ENCODE measurements around the gene OSTM1. TPM values are rescaled to one million over a fixed set of nuclear protein-coding genes. Genes with fewer than 3 reads are reported as not detected.
A peak's percentile ranks its signal among the peaks of the same experiment; 100 is the strongest.

Gene OSTM1
- total RNA-seq, 1 experiment from 2014 or later: 19.7 TPM

- no peaks in the 10 kb centered on the region for H3K36me3 ChIP-seq (ENCODE audit: insufficient read depth, low read length, poor library complexity, severe bottlenecking)
- H3K27ac ChIP-seq (ENCODE audit: low read depth, low read length, poor library complexity, severe bottlenecking): no peak overlapping the region
- no peaks in the 10 kb centered on the region for H3K27me3 ChIP-seq (replicated peaks; ENCODE audit: insufficient read depth, low read depth, low read length, poor library complexity)
- TF ChIP-seq EZH2 (IDR thresholded peaks at IDR 0.05; ENCODE audit: borderline replicate concordance, low read depth, low read length, poor library complexity, severe bottlenecking): no peak
- TF ChIP-seq CTCF (conservative IDR thresholded peaks at IDR 0.05; ENCODE audit: low read depth, low read length): no peak
- CTCF ChIA-PET: no interaction called here
- POLR2A ChIA-PET (ENCODE audit: low non-redundant PET): no interaction called here
- H3K4me1 ChIP-seq (ENCODE audit: insufficient read depth, low read length, poor library complexity, severe bottlenecking): no peaks in the 10 kb centered on the region
- H3K9me3 ChIP-seq (ENCODE audit: low read depth, low read length, poor library complexity, severe bottlenecking): no peaks in the 10 kb centered on the region
- BruUV-seq (replicated peaks): no TSS peak
- intact Hi-C loops (cut with micrococcal nuclease; ENCODE audit: unreplicated experiment): no loop called here
- no peak overlapping the region for H3K4me3 ChIP-seq (ENCODE audit: low read depth, low read length, poor library complexity, severe bottlenecking)
- no peak for DNase-seq (ENCODE audit: low spot score)
Observed at GRCh38 chr6:108082539-108082938, 8.0 kb upstream of the OSTM1 start.

DNA sequence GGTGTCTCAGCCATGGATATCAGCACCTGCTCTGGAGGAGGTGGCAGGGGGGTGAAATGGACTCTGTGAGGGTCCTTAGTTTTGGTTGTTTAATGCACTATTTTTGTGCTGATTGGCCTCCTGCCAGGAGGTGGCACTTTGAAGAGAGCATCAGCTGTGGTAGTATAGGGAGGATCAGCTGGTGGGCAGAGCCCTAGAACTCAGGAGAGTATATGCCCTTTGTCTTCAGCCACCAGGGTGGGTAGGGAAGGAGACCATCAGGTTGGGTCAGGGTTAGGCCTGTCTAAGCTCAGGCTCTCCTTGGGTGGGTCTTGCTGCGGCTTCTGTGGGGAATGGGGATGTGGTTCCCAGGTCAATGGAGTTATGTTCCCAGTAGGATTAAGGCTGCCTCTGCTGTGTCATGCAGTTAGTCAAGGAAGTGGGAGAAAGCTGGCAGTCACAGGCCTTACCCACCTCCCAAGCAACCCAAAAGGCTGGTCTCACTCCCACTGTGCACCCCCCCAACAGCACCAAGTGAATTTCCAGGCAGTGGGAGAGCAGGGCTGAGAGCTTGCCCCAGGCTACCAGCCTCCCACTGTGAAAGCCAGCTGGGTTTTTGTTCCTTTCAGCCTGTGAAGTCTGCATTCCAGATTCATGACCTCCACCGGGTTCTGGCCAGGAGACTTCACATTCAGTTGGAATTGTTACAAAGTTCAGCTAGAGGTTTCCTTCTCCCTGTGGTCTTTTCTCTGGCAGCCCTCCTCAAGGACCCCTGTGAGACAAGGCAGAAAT is 5.7 kb upstream of the OSTM1 start:
- Histone ChIP-seq H3K27ac (ENCODE audit: low read depth, low read length, poor library complexity, severe bottlenecking) (no peak overlapping the region), H3K4me1 (ENCODE audit: insufficient read depth, low read length, poor library complexity, severe bottlenecking) (no peaks in the 10 kb centered on the region), H3K9me3 (ENCODE audit: low read depth, low read length, poor library complexity, severe bottlenecking) (no peaks in the 10 kb centered on the region), H3K27me3 (replicated peaks; ENCODE audit: insufficient read depth, low read depth, low read length, poor library complexity) (no peaks in the 10 kb centered on the region), H3K36me3 (ENCODE audit: insufficient read depth, low read length, poor library complexity, severe bottlenecking) (no peaks in the 10 kb centered on the region), H3K4me3 (ENCODE audit: low read depth, low read length, poor library complexity, severe bottlenecking) (no peak overlapping the region)
- no TSS peak for BruUV-seq (replicated peaks)
- TF ChIP-seq EZH2 (IDR thresholded peaks at IDR 0.05; ENCODE audit: borderline replicate concordance, low read depth, low read length, poor library complexity, severe bottlenecking) (no peak), CTCF (conservative IDR thresholded peaks at IDR 0.05; ENCODE audit: low read depth, low read length) (no peak)
- peak; percentile 42 for DNase-seq (ENCODE audit: low spot score)
- POLR2A ChIA-PET (ENCODE audit: low non-redundant PET): no interaction called here
- CTCF ChIA-PET: no interaction called here
- intact Hi-C loops (cut with micrococcal nuclease; ENCODE audit: unreplicated experiment): no loop called here

GRCh38 chr6:108078191-108078590 is 3.6 kb upstream of the OSTM1 start:
- intact Hi-C loops (cut with micrococcal nuclease; ENCODE audit: unreplicated experiment): no loop called here
- TF ChIP-seq CTCF (conservative IDR thresholded peaks at IDR 0.05; ENCODE audit: low read depth, low read length) (no peak), EZH2 (IDR thresholded peaks at IDR 0.05; ENCODE audit: borderline replicate concordance, low read depth, low read length, poor library complexity, severe bottlenecking) (no peak)
- DNase-seq (ENCODE audit: low spot score): peak; percentile 35
- BruUV-seq (replicated peaks): no TSS peak
- H3K27me3 ChIP-seq (replicated peaks; ENCODE audit: insufficient read depth, low read depth, low read length, poor library complexity): no peaks in the 10 kb centered on the region
- ChIA-PET POLR2A (ENCODE audit: low non-redundant PET) (no interaction called here), CTCF (no interaction called here)
- no peak overlapping the region for H3K27ac ChIP-seq (ENCODE audit: low read depth, low read length, poor library complexity, severe bottlenecking)
- H3K4me3 ChIP-seq (ENCODE audit: low read depth, low read length, poor library complexity, severe bottlenecking): no peak overlapping the region
- no peaks in the 10 kb centered on the region for H3K9me3 ChIP-seq (ENCODE audit: low read depth, low read length, poor library complexity, severe bottlenecking)
- H3K36me3 ChIP-seq (ENCODE audit: insufficient read depth, low read length, poor library complexity, severe bottlenecking): no peaks in the 10 kb centered on the region
- no peaks in the 10 kb centered on the region for H3K4me1 ChIP-seq (ENCODE audit: insufficient read depth, low read length, poor library complexity, severe bottlenecking)

All from A673 (cell line).